ENCODE results near the gene CYP4B1.

- TF ChIP-seq EZH2phosphoT487 (conservative IDR thresholded peaks at IDR 0.05; ENCODE audit: low read length) (no peak), CTCF (IDR thresholded peaks at IDR 0.05; ENCODE audit: insufficient read depth, low read length, poor library complexity, severe bottlenecking) (no peak)
Measured at GRCh38 chr1:46810596-46810995, 11.8 kb downstream of the CYP4B1 start.

All from SU-DHL-6 (cell line).